ENCODE data around the gene SPATA12. TPM values are rescaled to one million over a fixed set of nuclear protein-coding genes. Genes with fewer than 3 reads are reported as not detected.

Gene SPATA12
- total and polyA plus RNA-seq, 2 donors (not counting 3 experiments of a cell fraction or from before 2014, with no cell fraction given), result 0.18 TPM; not detected in 1

DNA sequence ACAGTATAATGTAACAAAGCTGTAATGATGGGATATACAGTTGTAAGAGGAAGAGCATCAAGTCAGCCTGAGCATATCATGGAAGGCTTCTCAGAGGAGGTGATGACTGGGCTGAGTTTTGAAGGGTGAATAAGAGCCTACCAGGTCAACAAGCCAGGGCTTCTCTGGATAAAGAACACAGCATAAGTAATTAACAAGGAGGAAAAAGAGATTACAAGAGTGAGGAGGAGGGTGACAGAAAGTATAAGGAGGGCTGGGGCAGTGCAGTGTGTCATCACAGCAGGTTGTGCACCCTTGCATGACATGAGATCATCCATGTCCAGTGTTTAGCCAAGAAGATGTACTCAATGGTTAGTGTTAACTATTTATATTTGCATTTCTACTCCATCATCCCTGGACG is 16.9 kb upstream of the SPATA12 start:
- no peak overlapping the region for H2AFZ ChIP-seq (ENCODE audit: low read depth, low read length)
- TF ChIP-seq JUN (IDR thresholded peaks at IDR 0.05; ENCODE audit: borderline replicate concordance, insufficient read depth, insufficient read length, low read depth), result no peak
- no peak for TF ChIP-seq POLR2A (IDR thresholded peaks at IDR 0.05; ENCODE audit: low read depth, low read length)
- no peak for TF ChIP-seq POLR2AphosphoS5 (IDR thresholded peaks at IDR 0.05; ENCODE audit: insufficient read depth, low read depth, low read length)
- TF ChIP-seq EZH2 (IDR thresholded peaks at IDR 0.05; ENCODE audit: borderline replicate concordance, low read depth, low read length, severe bottlenecking), result no peak
- TF ChIP-seq CTCF (IDR thresholded peaks at IDR 0.05; ENCODE audit: extremely low read depth in 1 of 2, insufficient read depth in 1 of 2, low read depth in 1 of 2, low read length in 2 of 2), result no peak
- TF ChIP-seq, protein P1, sequence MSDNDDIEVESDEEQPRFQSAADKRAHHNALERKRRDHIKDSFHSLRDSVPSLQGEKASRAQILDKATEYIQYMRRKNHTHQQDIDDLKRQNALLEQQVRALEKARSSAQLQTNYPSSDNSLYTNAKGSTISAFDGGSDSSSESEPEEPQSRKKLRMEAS (IDR thresholded peaks at IDR 0.05; ENCODE audit: insufficient read depth, insufficient read length), result no peak
- TF ChIP-seq FOS (IDR thresholded peaks at IDR 0.05; ENCODE audit: borderline replicate concordance, insufficient read depth, low read length), result no peak
- no peak for TF ChIP-seq MYC (IDR thresholded peaks at IDR 0.05; ENCODE audit: low read depth, low read length)
- TF ChIP-seq GATA2 (IDR thresholded peaks at IDR 0.05; ENCODE audit: insufficient read depth, insufficient read length, low read depth, low read length), result no peak
- ChIA-PET POLR2A (interaction anchor here (0.7 kb wide), 1 partner anchor 35 kb away, joined by 3 read pairs; no protein-coding TSS in a partner anchor), CTCF (no interaction called here)
- no peak overlapping the region for H3K4me3 ChIP-seq (replicated peaks in 1 of 3; ENCODE audit: insufficient read depth in 1 of 3, low read depth in 1 of 3, low read length in 3 of 3)
- H3K9me1 ChIP-seq (replicated peaks; ENCODE audit: control insufficient read depth, extremely low read depth, insufficient read depth, low read length), result no peaks in the 10 kb centered on the region
- H3K9ac ChIP-seq (replicated peaks; ENCODE audit: extremely low read depth, insufficient read depth, low read length), result no peak overlapping the region
- H3K9me3 ChIP-seq (replicated peaks; ENCODE audit: control insufficient read depth, insufficient read depth, low read length), result no peaks in the 10 kb centered on the region
- DNase-seq (ENCODE audit: low read depth, low spot score), result no peak
- no peaks in the 10 kb centered on the region for H3K36me3 ChIP-seq (ENCODE audit: control insufficient read depth in 2 of 2, extremely low read depth in 1 of 2, insufficient read depth in 2 of 2, low read length in 2 of 2)
- no peak overlapping the region for H3K27ac ChIP-seq (ENCODE audit: insufficient read depth, low read depth, low read length)
- no peaks in the 10 kb centered on the region for H3K4me1 ChIP-seq (ENCODE audit: control insufficient read depth, extremely low read depth, insufficient read depth, low read length)
- no peak for FAIRE-seq
- intact Hi-C loops (cut with micrococcal nuclease) (no loop called here), dilution Hi-C loops (cut with MboI; ENCODE audit: extremely low pct_ligation_motif_present, low sequenced_read_pairs) (no loop called here)
- H3K79me2 ChIP-seq (ENCODE audit: control insufficient read depth, insufficient read depth, low read length), result no peaks in the 10 kb centered on the region
- H4K20me1 ChIP-seq (replicated peaks; ENCODE audit: control insufficient read depth, extremely low read depth, insufficient read depth, low read length), result no peaks in the 10 kb centered on the region
- H3K4me2 ChIP-seq (ENCODE audit: insufficient read depth, low read length), result no peak overlapping the region
- BruUV-seq (replicated peaks), result no TSS peak
- H3K27me3 ChIP-seq (ENCODE audit: control insufficient read depth in 2 of 2, insufficient read depth in 2 of 2, low read length in 2 of 2), result peaks cover 0 to 11% of the 10 kb centered on the region in 2 experiments

All from endothelial cell of umbilical vein (primary cell).